Measurements from ENCODE around the gene PRKAG2.

Gene PRKAG2

DNA sequence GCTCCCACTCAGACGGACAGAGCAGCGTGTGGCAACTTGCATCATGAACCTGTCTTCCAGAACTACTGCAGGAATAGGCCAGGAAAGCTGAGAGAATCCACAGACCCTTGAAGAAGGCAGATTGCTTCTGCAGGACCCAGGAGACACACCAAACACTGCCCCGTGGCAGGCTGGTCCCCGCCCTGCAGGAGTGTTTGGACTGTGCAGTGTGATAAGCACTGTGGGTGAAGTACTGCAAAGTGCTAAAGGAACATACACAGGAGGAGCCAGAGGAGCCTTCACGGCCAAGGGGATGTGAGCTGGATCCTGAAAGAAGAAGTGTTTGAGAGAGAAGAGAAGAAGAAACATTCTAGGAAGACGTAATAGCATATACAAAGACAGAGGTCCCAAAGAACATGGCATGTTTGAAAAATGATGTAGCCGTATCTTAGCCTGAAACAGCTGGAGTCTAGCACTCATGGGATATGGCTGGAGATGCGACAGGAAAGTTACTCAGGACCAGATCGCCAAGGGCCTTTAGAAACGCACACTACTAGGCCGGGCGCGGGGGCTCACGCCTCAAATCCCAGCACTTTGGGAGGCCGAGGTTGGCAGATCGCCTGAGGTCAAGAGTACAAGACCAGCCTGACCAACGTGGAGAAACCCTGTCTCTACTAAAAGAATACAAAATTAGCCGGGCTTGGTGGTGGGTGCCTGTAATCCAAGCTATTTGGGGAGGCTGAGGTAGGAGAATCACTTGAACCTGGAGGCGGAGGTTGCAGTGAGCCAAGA lies 260.3 kb downstream of the PRKAG2 start:
- ATAC-seq (no peak), DNase-seq (ENCODE audit: low spot score in 2 of 2) (no peak)
- Mint-ChIP-seq H3K9me3 (no peaks in the 10 kb centered on the region), H3K4me1 (peaks cover 5% of the 10 kb centered on the region), H3K27ac (peak overlapping the region; percentile 5), H3K4me3 (no peak overlapping the region), H3K36me3 (peaks cover 6% of the 10 kb centered on the region)

DNA sequence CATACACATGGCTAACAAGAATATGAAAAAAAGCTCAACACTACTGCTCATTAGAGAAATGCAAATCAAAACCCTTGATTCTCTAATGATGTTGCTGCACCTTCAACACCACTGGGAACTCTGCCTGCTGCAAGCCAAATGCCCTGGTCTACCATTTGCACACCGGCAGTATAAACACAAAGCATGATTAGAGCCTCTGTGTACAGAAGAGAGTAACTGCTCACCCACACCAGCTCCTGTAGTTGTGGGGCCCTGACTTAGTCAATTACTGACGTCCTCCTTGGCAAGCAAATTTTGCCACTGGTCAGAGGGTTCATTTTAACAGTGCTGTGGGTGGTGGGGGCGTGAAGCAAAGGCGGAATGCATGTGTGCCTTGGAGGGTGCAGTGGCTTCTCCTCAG lies 261.1 kb downstream of the PRKAG2 start:
- DNase-seq (ENCODE audit: low spot score in 2 of 2) (no peak), ATAC-seq (no peak)
- Mint-ChIP-seq H3K4me3 (no peak overlapping the region), H3K36me3 (peaks cover 6% of the 10 kb centered on the region), H3K9me3 (no peaks in the 10 kb centered on the region), H3K4me1 (peaks cover 5% of the 10 kb centered on the region), H3K27ac (no peak overlapping the region)

DNA sequence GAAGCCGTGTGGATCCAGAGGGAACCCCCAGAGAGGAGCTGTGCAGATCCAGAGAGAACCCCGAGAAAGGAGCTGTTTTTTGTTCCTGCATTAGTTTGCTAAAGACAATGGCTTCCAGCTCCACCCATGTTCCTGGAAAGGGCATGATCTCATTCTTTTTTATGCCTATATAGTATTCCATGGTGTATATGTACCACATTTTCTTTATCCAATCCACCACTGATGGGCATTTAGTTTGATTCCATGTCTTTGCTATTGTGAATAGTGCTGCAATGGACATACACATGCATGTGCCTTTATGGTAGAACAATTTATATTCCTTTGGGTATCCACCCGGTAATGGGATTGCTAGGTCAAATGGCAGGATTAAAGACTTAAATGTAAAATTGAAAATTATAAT lies 261.9 kb downstream of the PRKAG2 start:
- ATAC-seq (no peak), DNase-seq (ENCODE audit: low spot score in 2 of 2) (no peak)
- no peaks in the 10 kb centered on the region for H3K9me3 Mint-ChIP-seq
- peaks cover 1% of the 10 kb centered on the region for H3K36me3 Mint-ChIP-seq
- peaks cover 5% of the 10 kb centered on the region for H3K4me1 Mint-ChIP-seq
- no peak overlapping the region for H3K27ac Mint-ChIP-seq
- no peak overlapping the region for H3K4me3 Mint-ChIP-seq

DNA sequence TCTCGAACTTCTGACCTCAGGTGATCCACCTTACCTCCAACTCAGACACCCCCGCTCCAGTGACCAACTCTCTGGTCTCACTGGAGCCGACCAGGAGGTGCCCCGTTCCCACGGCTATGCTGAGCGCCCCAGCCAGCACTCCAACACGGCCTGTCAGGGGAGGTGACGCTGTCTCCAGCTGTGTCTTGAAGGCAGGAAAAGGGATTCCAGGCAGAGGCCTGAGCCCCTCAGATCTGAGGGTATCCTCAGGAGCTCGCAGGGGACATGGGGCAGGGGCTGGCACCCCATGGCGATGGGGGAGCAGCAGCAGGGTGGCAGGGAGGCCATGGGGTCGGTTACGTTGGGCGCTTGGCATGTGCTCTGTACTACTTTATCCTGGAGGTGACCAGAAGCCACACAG lies 262.9 kb downstream of the PRKAG2 start:
- H3K4me1 Mint-ChIP-seq = peaks cover 5% of the 10 kb centered on the region
- H3K27ac Mint-ChIP-seq = no peak overlapping the region
- DNase-seq (ENCODE audit: low spot score in 2 of 2) (no peak), ATAC-seq (no peak)
- no peaks in the 10 kb centered on the region for H3K9me3 Mint-ChIP-seq
- H3K36me3 Mint-ChIP-seq = no peaks in the 10 kb centered on the region
- no peak overlapping the region for H3K4me3 Mint-ChIP-seq

DNA sequence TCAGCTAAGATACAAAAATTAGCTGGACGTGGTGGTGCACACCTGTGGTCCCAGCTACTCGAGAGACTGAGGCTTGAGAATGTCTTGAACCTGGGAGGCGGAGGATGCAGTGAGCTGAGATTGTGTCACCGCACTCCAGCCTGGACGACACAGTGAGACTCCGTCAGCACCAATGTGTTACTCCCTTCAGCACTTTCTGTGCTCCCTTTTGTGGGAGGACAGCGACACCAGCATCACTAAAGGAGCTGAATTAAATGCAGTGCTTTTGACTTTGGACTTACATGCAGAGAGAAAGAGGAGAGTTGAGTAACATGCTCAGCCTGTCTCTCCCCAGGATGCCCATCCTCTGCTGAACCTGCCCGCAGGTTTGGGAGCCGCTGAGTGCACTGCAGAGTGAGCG lies 265.0 kb downstream of the PRKAG2 start:
- Mint-ChIP-seq H3K36me3 (no peaks in the 10 kb centered on the region), H3K9me3 (no peaks in the 10 kb centered on the region), H3K4me1 (peaks cover 18% of the 10 kb centered on the region), H3K27ac (no peak overlapping the region), H3K4me3 (no peak overlapping the region)
- ATAC-seq (no peak), DNase-seq (ENCODE audit: low spot score in 2 of 2) (no peak)

DNA sequence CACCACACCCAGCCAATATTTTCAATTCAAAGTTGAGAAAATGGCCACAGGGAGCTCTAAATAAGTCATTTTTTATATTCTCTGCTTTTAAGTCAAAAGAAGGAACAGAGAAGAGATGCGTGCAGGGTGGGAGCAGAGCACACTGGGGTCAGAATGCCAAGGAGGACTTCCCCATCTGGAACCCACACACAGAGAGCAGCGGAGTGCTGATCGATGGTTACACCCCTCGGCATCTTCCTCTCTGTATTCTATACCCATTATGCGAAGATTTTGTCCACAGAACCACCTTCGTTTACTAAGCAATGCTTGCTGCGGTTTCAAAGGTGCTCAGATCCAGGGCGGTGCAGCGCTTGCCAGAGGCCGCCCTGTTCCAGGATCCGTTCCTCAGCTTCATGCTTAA lies 265.9 kb downstream of the PRKAG2 start:
- ATAC-seq = no peak
- H3K4me3 Mint-ChIP-seq = no peak overlapping the region
- no peaks in the 10 kb centered on the region for H3K9me3 Mint-ChIP-seq
- DNase-seq (ENCODE audit: low spot score in 2 of 2) = no peak
- no peaks in the 10 kb centered on the region for H3K36me3 Mint-ChIP-seq
- H3K27ac Mint-ChIP-seq = peak overlapping the region; percentile 14
- H3K4me1 Mint-ChIP-seq = peaks cover 18% of the 10 kb centered on the region

DNA sequence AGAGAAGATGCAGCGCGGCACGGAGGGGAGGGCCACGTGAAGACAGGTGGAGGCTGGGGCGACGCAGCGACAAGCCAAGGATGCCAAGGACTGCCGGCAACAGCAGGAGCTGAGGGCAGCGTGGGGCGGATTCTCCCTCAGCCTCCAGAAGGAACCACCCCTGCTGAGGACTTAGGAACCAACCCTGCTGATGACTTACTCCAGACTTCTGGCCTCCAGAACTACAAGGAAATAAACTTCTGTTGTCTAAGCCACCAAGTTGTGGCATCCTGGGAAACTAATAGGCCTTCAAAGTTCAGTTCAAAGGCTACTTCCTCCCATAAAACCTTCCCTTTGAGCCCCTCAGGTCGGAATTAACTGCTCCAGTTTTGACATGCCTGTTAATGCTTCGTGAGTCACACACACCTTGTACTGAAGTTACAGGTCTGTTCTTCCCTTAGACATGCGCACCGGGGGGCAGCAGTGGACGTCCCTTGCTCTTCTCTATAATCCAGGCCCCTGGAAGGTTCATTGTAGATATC lies 268.8 kb downstream of the PRKAG2 start:
- no peaks in the 10 kb centered on the region for H3K36me3 Mint-ChIP-seq
- peaks cover 12% of the 10 kb centered on the region for H3K4me1 Mint-ChIP-seq
- DNase-seq (ENCODE audit: low spot score in 2 of 2) (no peak), ATAC-seq (no peak)
- no peaks in the 10 kb centered on the region for H3K9me3 Mint-ChIP-seq
- H3K4me3 Mint-ChIP-seq = no peak overlapping the region
- peak overlapping the region; percentile 77 for H3K27ac Mint-ChIP-seq

DNA sequence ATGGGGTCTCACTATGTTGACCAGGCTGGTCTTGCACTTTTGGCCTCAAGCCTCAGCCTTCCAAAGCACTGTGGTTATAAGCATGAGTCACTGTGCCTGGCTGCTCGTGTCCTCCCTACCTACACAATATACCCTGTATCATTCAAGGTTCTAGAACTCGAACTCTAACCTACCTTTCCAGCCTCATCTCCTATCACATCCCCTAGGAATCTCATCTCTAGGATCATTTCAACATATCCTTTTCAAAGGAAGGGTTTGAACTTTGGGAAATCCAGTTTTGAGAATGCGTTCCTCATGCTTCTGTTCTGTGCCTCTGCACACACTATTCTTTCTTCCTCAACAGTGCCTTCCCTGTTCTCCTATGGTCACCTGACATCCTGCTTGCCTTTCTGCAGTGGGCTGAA lies 269.4 kb downstream of the PRKAG2 start:
- no peak overlapping the region for H3K4me3 Mint-ChIP-seq
- no peaks in the 10 kb centered on the region for H3K36me3 Mint-ChIP-seq
- peak overlapping the region; percentile 77 for H3K27ac Mint-ChIP-seq
- H3K9me3 Mint-ChIP-seq = no peaks in the 10 kb centered on the region
- DNase-seq (ENCODE audit: low spot score in 2 of 2) (no peak), ATAC-seq (peak; percentile 60)
- H3K4me1 Mint-ChIP-seq = peaks cover 12% of the 10 kb centered on the region

DNA sequence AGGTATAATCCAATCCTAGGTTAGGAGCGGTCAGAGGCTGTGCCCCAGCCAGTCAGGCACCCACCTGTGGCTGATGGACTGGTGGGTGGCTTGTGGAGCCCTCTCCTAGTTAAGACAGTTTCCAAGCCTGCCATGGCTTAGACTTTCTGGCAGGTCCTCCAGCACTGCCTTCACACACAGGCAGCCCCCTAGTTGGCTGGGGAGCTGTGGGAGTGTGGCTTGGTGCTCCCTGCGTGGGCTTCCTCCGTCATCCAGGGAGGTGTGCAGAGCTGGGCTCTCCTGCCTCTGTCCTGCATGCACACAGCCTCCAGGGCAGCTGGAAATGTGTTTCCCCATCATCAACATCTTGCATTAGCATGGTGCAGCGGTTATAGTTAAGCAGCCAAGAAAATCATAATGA lies 273.0 kb downstream of the PRKAG2 start:
- no peaks in the 10 kb centered on the region for H3K36me3 Mint-ChIP-seq
- ATAC-seq = no peak
- H3K4me1 Mint-ChIP-seq = peaks cover 30% of the 10 kb centered on the region
- no peak overlapping the region for H3K4me3 Mint-ChIP-seq
- H3K27ac Mint-ChIP-seq = peak overlapping the region; percentile 16
- no peaks in the 10 kb centered on the region for H3K9me3 Mint-ChIP-seq
- no peak for DNase-seq (ENCODE audit: low spot score in 2 of 2)

DNA sequence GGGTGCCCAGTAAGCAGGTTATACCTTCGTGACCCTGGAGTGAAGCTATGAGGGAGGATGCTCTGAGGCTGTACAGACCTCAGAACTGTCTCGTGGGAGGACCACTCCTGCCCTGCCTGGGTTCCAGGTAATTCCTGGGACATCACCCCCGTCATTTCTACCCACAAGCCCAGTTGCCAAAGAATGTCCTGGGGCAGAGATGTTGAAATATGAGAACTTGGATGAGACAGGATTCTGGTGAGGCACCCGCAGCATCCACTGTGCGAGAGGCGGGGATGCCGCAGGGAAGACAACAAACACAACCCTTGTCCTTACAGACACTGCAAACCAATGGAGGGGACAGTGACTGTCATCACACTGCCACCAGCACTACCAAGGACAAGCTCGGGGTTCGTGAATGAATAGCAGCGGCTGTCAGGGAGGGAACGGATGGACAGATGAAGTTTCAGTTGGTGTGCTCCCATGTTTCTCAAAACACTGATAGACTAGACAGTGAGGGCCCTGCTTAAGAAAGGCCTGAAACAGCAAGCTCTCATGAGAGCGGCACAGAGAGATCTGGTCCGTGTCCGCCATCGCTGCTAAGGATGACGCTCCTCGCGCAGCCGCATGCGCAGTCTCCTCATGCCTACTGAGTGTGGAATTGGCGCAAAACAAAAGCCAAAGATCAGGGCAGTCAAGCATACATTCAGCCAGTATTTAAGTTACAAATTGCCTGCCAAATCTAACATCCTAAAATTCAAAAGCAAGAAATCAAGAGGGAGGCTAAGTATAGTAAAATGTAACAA lies 275.2 kb downstream of the PRKAG2 start:
- no peaks in the 10 kb centered on the region for H3K36me3 Mint-ChIP-seq
- peaks cover 30% of the 10 kb centered on the region for H3K4me1 Mint-ChIP-seq
- ATAC-seq = no peak
- H3K9me3 Mint-ChIP-seq = no peaks in the 10 kb centered on the region
- no peak overlapping the region for H3K4me3 Mint-ChIP-seq
- no peak for DNase-seq (ENCODE audit: low spot score in 2 of 2)
- no peak overlapping the region for H3K27ac Mint-ChIP-seq

DNA sequence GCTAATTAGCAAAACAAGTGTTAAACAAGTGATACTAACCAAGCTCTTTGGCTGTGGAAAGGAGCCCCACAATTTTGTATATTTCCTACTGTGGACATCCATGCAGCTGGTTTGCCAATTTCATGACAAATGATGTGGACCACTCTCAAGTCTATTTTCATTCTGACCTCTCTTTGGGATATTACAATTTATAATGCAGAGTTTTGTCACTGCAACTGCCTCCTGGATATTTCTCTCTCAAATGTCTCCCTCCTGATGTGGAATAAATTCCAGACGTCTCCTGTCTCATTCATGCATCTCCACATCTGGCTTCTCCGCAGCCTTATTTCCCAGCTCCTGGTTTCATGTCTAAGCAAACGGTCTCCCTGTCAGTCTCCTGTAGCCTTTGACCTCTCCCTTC lies 276.6 kb downstream of the PRKAG2 start:
- no peak for ATAC-seq
- Mint-ChIP-seq H3K36me3 (no peaks in the 10 kb centered on the region), H3K27ac (peak overlapping the region; percentile 13), H3K9me3 (no peaks in the 10 kb centered on the region), H3K4me3 (no peak overlapping the region), H3K4me1 (peaks cover 30% of the 10 kb centered on the region)
- no peak for DNase-seq (ENCODE audit: low spot score in 2 of 2)

DNA sequence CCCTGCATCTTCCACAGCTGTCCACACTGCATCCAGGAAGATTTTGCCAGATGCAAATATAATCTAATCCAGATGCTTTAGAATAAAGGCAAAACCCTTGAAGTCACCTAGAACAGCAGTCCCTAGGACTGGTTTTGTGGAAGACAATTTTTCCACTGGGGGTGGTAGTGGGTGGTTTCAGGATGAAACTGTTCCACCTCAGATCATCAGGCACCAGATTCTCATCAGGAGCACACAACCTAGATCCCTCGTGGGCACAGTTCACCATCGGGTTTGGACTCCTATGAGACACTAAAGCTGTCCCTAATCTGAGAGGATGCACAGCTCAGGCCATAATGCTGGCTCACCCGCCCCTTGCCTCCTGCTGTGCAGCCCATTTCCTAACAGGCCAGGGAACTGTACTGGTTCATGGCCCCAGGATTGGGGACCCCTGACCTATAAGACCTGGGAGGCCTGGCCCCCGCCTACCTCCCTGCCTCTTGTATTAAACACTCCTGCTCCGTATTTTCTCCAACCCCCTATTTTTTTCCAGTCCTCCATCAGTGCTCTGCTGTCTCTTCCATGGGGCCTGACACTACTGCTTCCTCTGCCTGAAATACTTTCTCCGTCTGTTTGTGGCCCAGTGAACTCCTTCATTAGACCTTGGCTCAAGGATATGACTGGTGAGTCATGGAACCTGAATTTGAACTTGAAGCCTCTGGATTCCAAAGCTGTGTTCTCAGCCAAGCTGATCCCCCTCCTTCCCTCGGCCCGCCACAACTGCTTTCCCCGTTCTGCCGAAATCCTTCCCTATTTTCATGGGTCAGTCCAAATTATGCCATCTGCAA lies 277.3 kb downstream of the PRKAG2 start:
- Mint-ChIP-seq H3K36me3 (no peaks in the 10 kb centered on the region), H3K4me1 (peaks cover 30% of the 10 kb centered on the region), H3K27ac (peak overlapping the region; percentile 5), H3K4me3 (no peak overlapping the region), H3K9me3 (no peaks in the 10 kb centered on the region)
- ATAC-seq (peak; percentile 31), DNase-seq (ENCODE audit: low spot score in 2 of 2) (no peak)

DNA sequence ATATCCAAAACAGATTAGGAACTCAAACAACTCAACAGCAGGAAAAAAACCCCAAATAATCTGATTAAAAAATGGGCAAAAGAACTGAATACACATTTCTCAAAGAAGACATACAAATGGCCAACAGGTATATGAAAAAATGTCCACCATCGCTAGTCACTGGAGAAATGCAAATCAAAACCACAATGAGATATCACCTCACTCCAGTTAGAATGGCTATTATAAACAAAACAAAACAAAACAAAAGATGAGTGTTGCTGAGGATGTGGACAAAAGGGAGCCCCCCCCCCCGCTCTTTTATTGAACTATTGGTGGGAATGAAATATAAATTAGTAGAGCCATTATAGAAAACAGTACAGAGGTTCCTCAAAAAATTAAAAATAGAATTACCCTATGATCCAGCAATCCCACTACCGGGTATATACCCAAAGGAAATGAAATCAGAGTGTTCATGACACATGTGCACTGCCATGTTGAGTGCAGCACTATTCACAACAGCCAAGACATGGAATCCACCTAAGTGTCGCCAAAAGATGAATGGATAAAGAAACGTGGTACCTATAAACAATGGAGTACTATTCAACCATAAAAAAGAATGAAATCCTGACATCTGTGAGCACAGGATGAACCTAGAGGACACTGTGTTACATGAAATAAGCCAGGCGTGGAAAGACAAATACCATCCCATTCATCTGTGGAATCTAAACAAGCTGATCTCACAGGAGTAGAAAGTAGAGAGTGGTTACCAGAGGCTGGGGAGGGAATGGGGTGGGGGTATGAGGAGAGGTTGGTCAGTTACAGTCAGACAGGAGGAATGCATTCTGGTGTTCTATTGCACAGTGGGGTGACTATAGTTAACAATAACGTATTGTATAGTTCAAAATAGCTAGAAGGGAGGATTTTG lies 279.1 kb downstream of the PRKAG2 start:
- DNase-seq (ENCODE audit: low spot score in 2 of 2) = no peak
- H3K4me1 Mint-ChIP-seq = peaks cover 30% of the 10 kb centered on the region
- H3K9me3 Mint-ChIP-seq = no peaks in the 10 kb centered on the region
- H3K27ac Mint-ChIP-seq = no peak overlapping the region
- peaks cover 10% of the 10 kb centered on the region for H3K36me3 Mint-ChIP-seq
- ATAC-seq = no peak
- no peak overlapping the region for H3K4me3 Mint-ChIP-seq

DNA sequence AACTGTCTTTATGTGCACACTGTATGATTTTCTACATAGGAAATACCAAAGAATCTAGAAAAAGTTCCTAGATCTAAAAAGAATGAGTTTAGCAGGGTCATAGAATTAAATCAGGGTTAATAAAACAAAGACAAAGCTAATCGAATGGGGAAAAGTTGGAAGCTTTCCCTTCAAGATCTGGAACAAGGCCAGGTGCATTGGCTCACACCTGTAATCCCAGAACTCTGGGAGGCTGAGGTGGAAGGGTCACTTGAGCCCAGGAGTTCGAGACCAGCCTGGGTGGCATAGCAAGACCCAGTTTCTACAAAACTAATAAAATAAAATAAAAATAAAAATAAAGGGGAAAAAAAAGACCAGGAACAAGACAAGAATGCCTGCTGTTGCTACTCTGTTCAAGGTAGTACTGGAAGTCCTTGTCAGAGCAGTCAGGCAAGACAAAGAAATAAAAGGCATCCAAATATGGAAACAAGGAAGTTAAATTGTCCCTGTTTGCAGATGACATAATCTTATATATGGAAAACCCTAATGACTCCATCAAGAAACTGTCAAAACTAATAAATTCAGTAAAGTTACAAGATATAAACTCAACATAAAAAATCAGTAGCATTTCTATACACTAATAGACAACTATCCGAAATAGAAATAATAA lies 281.1 kb downstream of the PRKAG2 start:
- Mint-ChIP-seq H3K4me1 (peaks cover 36% of the 10 kb centered on the region), H3K4me3 (no peak overlapping the region), H3K27ac (no peak overlapping the region), H3K36me3 (peaks cover 10% of the 10 kb centered on the region), H3K9me3 (no peaks in the 10 kb centered on the region)
- ATAC-seq = no peak
- no peak for DNase-seq (ENCODE audit: low spot score in 2 of 2)

All from stimulated activated effector memory CD8-positive, alpha-beta T cell treated with anti-CD3 and anti-CD28 coated beads, Interleukin-12 subunit alpha, Interleukin-12 subunit beta, amount 100 ng/mL, for 72 hours (primary cell).